Coronary artery (tissue), 2 donors: Measurements from ENCODE around the gene SNRNP25.

Source experiments
- DNase-seq: peaks from one replicate; pipeline ENCODE4 v3.0.0-alpha.2; 2017; ENCODE audit warnings: low spot score
- H3K27ac ChIP-seq, 2 donors: fragments of 200-600 bp; sonication (generic); one replicate each; pipeline ENCODE4 v1.5.1; 2016 to 2019
- H3K4me3 ChIP-seq: fragments of 200-600 bp; sonication (generic); 2 replicates; pipeline ENCODE4 v1.5.1; 2016; ENCODE audit warnings: mild to moderate bottlenecking, moderate library complexity
- CTCF ChIP-seq: fragments of 200-600 bp; sonication (generic); IDR thresholded peaks from one replicate; pipeline ENCODE4 v1.5.1; 2019; ENCODE audit warnings: antibody characterized with exemption

Gene SNRNP25

GRCh38 chr16:62283-62967 is 8.8 kb downstream of the SNRNP25 start:
- no peak overlapping the region for H3K4me3 ChIP-seq
- TF ChIP-seq CTCF: no peak
- no peak for DNase-seq
- H3K27ac ChIP-seq: no peak overlapping the region

GRCh38 chr16:62968-63391 is 9.4 kb downstream of the SNRNP25 start:
- TF ChIP-seq CTCF: no peak
- H3K27ac ChIP-seq: no peak overlapping the region
- DNase-seq: no peak
- no peak overlapping the region for H3K4me3 ChIP-seq

DNA sequence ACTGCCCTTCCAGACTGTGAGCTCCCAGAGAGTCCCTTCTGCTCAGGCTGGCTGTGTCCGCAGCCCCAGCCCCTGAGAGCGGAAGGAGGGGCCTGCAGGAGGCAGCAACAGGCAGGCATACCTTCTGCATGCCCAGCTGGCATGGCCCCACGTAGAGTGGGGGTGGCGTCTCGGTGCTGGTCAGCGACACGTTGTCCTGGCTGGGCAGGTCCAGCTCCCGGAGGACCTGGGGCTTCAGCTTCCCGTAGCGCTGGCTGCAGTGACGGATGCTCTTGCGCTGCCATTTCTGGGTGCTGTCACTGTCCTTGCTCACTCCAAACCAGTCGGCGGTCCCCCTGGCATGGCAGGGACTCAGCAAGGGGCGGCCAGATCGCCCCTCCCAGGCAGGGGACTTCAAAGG is 9.8 kb downstream of the SNRNP25 start:
- DNase-seq: no peak
- TF ChIP-seq CTCF: no peak
- Histone ChIP-seq H3K4me3 (no peak overlapping the region), H3K27ac (no peak overlapping the region)

- H3K4me3 ChIP-seq: no peak overlapping the region
- TF ChIP-seq CTCF: no peak
- H3K27ac ChIP-seq: no peak overlapping the region
- no peak for DNase-seq
Observed at GRCh38 chr16:63998-64913, 10.6 kb downstream of the SNRNP25 start.

GRCh38 chr16:64914-65255 is 11.3 kb downstream of the SNRNP25 start:
- no peak for DNase-seq
- peak overlapping the region in 1 of 2 donors; percentile 100 for H3K27ac ChIP-seq
- no peak overlapping the region for H3K4me3 ChIP-seq
- no peak for TF ChIP-seq CTCF

DNA sequence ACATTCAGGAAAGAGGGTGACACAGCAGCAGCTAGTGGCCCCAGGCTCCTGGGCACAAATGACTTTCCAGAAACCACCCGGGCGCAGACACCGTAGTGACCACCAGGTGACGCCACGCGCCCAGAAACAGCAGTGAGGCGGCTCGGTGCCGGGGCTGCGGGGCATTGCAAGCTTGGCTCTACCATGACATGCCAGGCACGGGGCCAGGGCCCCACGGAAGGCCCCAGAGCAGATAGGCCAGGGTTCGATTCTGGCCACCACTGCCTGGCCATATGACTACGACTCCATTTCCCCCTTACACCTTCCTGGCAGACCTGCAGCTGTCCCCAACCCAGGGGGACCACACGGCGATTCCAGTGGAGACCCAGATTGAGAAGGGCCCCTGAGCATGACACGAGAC is 12.1 kb downstream of the SNRNP25 start:
- Histone ChIP-seq H3K27ac (peak overlapping the region; percentile 41 to 100), H3K4me3 (peak overlapping the region; percentile 47)
- DNase-seq: no peak
- peak; percentile 99 for TF ChIP-seq CTCF
